Activated T-cell treated with anti-CD3 and anti-CD28 coated beads for 1 hour (primary cell): ENCODE measurements around the gene FAM120B.
"Not testable (repeated sequence)": the region's sequence is repeated elsewhere in the genome, so short reads cannot be mapped to it uniquely, and the experiment has no call there.

Experiments
- DNase-seq: peaks from one replicate; pipeline ENCODE4 v3.0.0-alpha.2; 2020; ENCODE audit warnings: low read depth

The FAM120B gene

DNA sequence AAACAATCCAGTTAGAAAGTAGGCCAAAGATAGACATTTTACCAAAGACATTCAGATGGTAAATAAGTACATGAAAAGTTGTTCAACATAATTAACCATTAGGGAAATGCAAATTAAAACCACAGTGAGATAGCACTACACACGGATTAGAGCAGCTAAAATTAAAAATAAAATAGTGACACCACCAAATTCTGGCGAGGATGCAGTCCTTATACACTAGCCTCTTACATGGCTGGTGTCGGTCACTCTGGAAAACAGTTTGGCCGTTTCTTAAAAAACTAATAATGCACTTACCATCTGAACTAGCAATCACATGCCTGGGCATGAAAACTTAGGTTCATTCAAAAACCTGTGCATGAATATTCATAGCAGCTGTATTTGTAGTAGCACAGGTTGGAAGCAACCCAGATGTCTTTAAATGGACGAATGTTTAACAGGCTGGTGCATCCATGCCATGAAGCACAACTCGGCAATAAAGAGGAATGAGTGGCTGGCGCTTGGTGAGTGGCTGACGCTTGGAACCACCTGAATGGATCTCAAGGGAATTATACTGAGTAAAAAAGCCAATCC, 77.0 kb downstream of the FAM120B start:
- no peak for DNase-seq

DNA sequence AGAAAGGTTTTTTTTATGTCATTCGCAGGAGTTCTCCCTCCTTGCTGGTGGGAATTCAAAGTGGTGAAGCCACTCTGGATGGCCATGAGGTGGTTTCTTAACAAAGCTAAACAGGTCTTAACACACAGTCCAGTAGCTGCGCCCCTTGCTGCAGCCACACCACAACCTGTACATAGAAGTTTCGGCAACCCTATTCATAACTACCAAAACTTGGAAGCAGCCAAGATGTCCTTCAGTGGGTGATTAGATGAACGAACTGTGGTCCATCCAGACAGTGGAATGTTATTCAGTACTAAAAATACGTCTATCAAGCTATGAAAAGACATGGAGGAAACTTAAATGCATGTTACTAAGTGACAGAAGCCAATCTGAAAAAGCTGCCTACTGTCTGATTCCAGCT, 78.9 kb downstream of the FAM120B start:
- no peak for DNase-seq

DNA sequence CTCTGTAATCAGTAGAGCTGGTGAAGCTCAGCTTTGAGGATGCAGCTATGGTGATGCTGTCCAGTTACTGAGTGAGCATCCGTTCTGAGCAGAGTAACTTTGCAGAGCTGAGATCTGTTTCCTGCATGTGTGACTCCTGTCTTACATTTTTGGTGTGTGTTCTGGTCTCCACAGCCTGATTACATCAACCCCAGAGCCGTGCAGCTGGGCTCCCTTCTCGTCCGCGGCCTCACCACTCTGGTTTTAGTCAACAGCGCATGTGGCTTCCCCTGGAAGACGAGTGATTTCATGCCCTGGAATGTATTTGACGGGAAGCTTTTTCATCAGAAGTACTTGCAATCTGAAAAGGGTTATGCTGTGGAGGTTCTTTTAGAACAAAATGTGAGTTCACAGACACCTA, 81.6 kb downstream of the FAM120B start:
- DNase-seq, result no peak

DNA sequence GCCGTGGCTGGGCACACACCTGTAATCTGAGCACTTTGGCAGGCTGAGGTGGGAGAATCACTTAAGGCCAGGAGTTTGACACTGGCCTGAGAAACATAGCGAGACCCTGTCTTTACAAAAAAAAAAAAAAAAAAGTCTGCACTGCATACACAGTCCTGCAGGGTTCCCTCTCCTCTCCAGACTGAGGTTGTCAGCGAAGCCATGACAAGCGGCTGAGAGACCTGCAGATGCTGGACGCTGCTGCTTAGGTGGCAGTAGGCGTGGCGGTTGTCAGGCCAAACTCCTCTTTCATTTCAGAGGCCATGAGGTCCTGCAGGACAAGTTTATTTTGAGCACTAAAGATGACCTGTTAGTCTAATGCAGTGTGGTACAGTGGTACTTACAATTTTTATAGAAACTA, 86.5 kb downstream of the FAM120B start:
- DNase-seq, result no peak

GRCh38 chr6:170393807-170394399, 87.3 kb downstream of the FAM120B start:
- DNase-seq, result no peak

- no peak for DNase-seq
These were observed 88.4 kb downstream of the FAM120B start for GRCh38 chr6:170394980-170395379.

DNA sequence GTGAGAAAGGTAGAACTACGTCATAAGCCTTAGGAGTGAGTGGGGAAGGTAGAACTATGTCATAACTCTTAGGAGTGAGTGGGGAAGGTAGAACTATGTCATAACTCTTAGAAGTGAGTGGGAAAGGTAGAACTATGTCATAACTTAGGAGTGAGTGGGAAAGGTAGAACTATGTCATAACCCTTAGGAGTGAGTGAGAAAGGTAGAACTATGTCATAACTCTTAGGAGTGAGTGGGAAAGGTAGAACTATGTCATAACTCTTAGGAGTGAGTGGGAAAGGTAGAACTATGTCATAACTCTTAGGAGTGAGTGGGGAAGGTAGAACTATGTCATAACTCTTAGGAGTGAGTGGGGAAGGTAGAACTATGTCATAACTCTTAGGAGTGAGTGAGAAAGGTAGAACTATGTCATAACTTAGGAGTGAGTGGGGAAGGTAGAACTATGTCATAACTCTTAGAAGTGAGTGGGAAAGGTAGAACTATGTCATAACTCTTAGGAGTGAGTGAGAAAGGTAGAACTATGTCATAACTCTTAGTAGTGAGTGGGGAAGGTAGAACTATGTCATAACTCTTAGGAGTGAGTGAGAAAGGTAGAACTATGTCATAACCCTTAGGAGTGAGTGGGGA, 92.3 kb downstream of the FAM120B start:
- DNase-seq, result not testable (repeated sequence)

DNA sequence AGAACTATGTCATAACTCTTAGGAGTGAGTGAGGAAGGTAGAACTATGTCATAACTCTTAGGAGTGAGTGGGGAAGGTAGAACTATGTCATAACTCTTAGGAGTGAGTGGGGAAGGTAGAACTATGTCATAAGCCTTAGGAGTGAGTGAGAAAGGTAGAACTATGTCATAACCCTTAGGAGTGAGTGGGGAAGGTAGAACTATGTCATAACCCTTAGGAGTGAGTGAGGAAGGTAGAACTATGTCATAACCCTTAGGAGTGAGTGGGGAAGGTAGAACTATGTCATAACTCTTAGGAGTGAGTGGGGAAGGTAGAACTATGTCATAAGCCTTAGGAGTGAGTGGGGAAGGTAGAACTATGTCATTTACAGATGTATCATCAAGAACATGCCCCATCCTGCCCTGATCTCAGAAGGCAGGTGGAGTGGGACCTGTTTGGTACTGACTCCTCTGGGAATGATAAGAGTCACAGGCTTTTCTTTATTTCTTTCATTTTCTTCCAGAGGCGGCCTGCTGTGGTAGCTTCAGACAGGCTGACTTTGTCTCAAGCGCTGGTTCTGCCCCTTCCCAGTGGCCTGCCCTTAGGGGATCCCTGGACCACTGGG, 93.5 kb downstream of the FAM120B start:
- not testable (repeated sequence) for DNase-seq

DNA sequence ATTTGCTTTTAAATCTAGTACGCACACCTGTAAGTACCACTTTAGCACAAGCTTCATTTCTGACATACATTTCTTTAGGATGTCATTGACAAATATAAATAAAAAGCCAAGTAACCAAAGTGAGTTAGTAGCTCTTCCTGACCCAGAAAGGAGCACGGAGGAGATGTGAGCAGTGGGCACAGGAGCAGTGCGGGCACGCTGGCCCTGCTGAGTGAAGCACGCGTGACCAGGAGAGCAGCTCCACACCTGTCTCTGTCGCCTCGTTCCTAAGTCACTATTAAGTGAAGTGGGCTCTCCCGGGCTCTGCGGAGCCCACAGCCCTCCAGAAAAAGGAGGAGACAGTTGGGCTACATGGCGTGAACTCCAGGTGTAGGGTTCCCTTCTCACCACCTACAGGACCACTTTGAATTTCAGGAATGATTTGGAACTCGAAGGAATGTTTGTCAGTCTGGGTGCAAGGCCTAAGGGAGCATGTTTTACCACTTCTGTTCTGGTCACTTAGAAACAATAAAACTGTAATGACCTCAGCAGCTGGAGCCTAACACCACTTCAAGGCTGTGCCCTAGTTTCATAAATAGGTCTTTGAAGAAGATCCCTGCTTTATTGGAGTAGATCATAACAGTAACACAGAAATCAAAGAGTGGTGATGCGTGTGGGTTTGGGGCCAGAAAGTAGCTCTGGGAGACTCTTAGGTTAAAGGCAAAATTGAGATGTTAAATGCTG, 95.9 kb downstream of the FAM120B start:
- DNase-seq, result no peak

DNA sequence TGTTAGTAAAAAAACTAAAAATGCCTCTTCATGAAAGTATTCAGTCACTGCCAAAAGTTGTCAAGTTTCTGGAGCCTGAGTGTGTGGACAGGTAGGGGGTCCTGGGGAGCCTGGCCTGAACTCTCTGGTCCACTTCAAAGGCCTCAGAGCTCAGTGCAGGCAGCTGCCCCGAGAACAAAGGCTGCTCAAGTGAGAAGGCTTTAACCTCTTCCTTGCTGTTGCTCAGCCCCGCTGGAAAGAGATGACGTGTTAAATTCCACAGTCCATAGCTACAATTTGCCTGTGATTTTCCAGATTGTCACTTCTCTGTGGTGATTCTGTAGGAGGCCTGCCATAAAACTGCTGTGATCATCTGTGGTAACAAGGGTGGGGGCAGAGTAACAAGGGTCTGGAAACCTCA, 96.9 kb downstream of the FAM120B start:
- no peak for DNase-seq

DNA sequence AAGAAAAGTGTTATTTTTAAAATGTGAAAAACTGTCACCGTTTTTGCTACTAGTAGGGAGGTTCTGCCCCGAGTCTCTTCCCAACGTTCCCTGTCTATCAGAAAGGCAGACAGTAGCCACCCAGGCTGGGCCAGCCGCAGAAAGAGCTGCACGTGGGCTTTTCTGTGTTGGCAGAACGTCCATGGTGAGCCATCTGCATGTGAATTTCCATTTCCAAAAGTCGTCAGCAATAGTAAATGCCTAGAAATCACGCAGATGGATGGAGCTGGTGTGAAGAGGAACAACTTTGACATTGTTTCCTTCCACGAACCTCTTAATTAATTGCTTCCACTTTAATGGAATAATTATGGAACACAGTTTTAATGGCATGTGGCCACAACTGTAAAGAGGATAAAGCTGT, 97.5 kb downstream of the FAM120B start:
- no peak for DNase-seq

- no peak for DNase-seq
These were observed 98.1 kb downstream of the FAM120B start for GRCh38 chr6:170404697-170405096.

- no peak for DNase-seq
These were observed 98.9 kb downstream of the FAM120B start for GRCh38 chr6:170405311-170405975.

DNA sequence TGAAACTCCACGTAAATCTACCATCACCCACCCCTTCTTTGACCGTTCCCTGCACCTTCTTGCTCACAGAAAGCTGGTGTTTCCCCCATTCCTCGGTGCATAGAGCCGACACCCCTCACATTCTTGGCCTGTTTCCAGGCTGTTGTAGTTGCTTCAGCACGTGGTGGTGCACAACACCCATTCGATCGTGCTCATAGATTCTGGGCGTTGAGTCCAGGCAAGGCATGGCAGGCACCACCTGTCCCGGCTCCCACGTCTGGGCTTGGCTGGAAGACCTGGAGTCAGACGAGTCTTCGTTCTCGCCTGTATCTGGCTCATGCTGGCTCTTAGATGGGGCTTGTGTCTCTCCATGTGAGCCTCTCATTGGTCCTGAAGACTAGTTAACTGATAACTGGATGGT, 100.6 kb downstream of the FAM120B start:
- no peak for DNase-seq

GRCh38 chr6:170407932-170408331, 101.4 kb downstream of the FAM120B start:
- DNase-seq, result no peak

DNA sequence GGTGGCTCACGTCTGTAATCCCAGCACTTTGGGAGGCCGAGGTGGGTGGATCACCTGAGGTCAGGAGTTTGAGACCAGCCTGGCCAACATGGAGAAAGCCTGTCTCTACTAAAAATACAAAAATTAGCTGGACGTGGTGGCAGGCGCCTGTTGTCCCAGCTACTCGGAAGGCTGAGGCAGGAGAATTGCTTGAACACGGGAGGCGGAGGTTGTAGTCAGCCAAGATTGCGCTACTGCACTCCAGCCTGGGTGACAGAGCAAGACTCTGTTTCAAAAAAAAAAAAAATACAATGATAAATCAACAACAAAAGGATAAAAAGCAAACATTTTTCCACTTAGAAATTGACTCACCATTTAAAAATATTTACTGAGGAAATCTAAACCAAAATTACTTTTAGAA, 103.2 kb downstream of the FAM120B start:
- DNase-seq, result not testable (repeated sequence)

DNA sequence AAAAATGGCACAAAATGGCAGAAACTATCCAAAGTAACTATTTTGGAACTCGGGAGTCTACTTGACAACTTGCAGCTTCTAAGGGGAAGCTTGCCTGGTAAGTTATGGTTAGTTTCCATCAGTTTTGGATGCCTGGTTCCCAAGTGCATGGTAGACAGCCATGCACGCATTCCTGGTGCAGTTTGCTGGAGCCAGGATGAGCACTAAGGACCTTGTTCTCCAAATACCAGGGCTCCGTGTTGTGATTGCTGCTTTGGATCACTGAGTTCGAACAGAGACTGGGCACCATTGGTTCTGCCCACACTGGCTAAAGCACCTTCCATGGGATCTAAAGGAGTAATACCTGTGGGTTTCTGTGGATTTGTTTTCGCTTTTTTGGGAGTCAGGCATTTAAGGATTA, 103.7 kb downstream of the FAM120B start:
- no peak for DNase-seq

- no peak for DNase-seq
These were observed 108.8 kb downstream of the FAM120B start for GRCh38 chr6:170415318-170415717.

DNA sequence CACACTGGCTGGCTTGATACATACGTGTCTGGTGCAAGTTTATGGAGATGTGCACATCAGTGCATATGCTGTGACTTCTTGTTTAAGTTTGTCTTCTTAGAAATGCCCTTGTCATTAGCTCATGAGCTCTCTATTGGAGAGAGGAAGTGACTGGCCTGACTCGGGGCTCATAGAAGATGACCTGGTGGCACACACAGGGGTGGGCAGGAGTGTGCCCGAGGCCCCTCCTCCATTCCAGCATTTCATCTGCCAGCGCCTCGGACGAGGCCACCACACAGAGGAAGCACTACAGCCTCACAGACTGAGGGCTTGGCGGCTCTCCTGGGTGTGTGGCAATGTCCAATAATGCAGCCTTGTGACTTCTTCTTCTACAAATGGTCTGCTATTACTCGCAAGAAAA, 109.7 kb downstream of the FAM120B start:
- DNase-seq, result no peak

- DNase-seq, result no peak
These were observed 110.5 kb downstream of the FAM120B start for GRCh38 chr6:170416959-170417606.

DNA sequence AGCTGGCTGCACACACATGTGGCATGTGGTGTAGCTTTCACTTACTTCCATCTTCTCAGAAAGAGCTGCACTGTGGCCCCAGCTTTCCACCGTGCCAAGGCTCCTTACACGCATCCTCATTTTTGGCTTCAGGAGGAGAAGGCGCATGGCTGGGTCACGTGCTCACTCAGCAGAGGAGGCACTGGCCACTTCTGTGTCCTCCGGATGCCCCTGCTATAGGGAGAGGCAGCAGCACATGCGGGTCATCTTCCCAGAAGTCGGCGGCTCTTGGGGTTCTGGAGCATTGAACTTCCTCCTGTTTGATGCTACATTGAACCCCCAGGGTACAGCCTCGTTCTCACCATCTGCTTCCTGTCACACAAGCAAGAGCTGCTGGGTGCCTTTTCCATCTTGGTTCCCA, 111.3 kb downstream of the FAM120B start:
- DNase-seq, result no peak

GRCh38 chr6:170420283-170420682, 113.7 kb downstream of the FAM120B start:
- DNase-seq, result no peak
